ENCODE results near the gene PLD1. TPM values are rescaled to one million over a fixed set of nuclear protein-coding genes. Genes with fewer than 3 reads are reported as not detected.

The PLD1 gene
- total RNA-seq, 2 donors from 2014 or later, result 12.8 to 15.8 TPM

GRCh38 chr3:171620825-171621434 is 189.4 kb downstream of the PLD1 start:
- Histone ChIP-seq H3K9me3 (no peaks in the 10 kb centered on the region), H3K36me3 (no peaks in the 10 kb centered on the region), H3K4me1 (replicated peaks) (no peaks in the 10 kb centered on the region), H3K27ac (no peak overlapping the region), H3K27me3 (replicated peaks; ENCODE audit: insufficient read depth) (no peaks in the 10 kb centered on the region), H3K4me3 (no peak overlapping the region)
- no peak for DNase-seq (ENCODE audit: low spot score)
- no peak for TF ChIP-seq POLR2AphosphoS5 (IDR thresholded peaks at IDR 0.05)
- no peak for TF ChIP-seq CTCF (IDR thresholded peaks at IDR 0.05)
- TF ChIP-seq POLR2A (IDR thresholded peaks at IDR 0.05), result no peak
- WGBS, result 81% methylated on average over 1 of the region's 1 CpG
- intact Hi-C loops (cut with DNase I), result no loop called here

GRCh38 chr3:171616798-171617197 is 193.5 kb downstream of the PLD1 start:
- H3K27ac ChIP-seq, result no peak overlapping the region
- no peak for DNase-seq (ENCODE audit: low spot score)
- 96% methylated on average over 4 of the region's 4 CpGs for WGBS
- no peaks in the 10 kb centered on the region for H3K27me3 ChIP-seq (replicated peaks; ENCODE audit: insufficient read depth)
- no peak overlapping the region for H3K4me3 ChIP-seq
- no peaks in the 10 kb centered on the region for H3K9me3 ChIP-seq
- no peak for TF ChIP-seq POLR2A (IDR thresholded peaks at IDR 0.05)
- no peak for TF ChIP-seq CTCF (IDR thresholded peaks at IDR 0.05)
- TF ChIP-seq POLR2AphosphoS5 (IDR thresholded peaks at IDR 0.05), result no peak
- H3K4me1 ChIP-seq (replicated peaks), result no peaks in the 10 kb centered on the region
- H3K36me3 ChIP-seq, result no peaks in the 10 kb centered on the region
- intact Hi-C loops (cut with DNase I), result no loop called here

GRCh38 chr3:171615686-171616085 is 194.6 kb downstream of the PLD1 start:
- intact Hi-C loops (cut with DNase I), result no loop called here

GRCh38 chr3:171615281-171615680 is 195.0 kb downstream of the PLD1 start:
- Histone ChIP-seq H3K4me1 (replicated peaks) (no peaks in the 10 kb centered on the region), H3K27ac (no peak overlapping the region), H3K27me3 (replicated peaks; ENCODE audit: insufficient read depth) (no peaks in the 10 kb centered on the region), H3K36me3 (no peaks in the 10 kb centered on the region), H3K4me3 (no peak overlapping the region), H3K9me3 (no peaks in the 10 kb centered on the region)
- TF ChIP-seq POLR2A (IDR thresholded peaks at IDR 0.05), result no peak
- no peak for TF ChIP-seq CTCF (IDR thresholded peaks at IDR 0.05)
- TF ChIP-seq POLR2AphosphoS5 (IDR thresholded peaks at IDR 0.05), result no peak
- intact Hi-C loops (cut with DNase I), result no loop called here
- DNase-seq (ENCODE audit: low spot score), result no peak

More at GRCh38 chr3:171615686-171616085, 194.6 kb downstream of the PLD1 start:
- DNase-seq (ENCODE audit: low spot score), result no peak
- no peaks in the 10 kb centered on the region for H3K9me3 ChIP-seq
- no peak for TF ChIP-seq CTCF (IDR thresholded peaks at IDR 0.05)
- no peak for TF ChIP-seq POLR2A (IDR thresholded peaks at IDR 0.05)
- TF ChIP-seq POLR2AphosphoS5 (IDR thresholded peaks at IDR 0.05), result no peak
- no peaks in the 10 kb centered on the region for H3K36me3 ChIP-seq
- no peaks in the 10 kb centered on the region for H3K27me3 ChIP-seq (replicated peaks; ENCODE audit: insufficient read depth)
- no peak overlapping the region for H3K4me3 ChIP-seq
- no peaks in the 10 kb centered on the region for H3K4me1 ChIP-seq (replicated peaks)
- H3K27ac ChIP-seq, result no peak overlapping the region
- WGBS, result 100% methylated on average over 1 of the region's 1 CpG

- intact Hi-C loops (cut with DNase I), result no loop called here
- H3K27ac ChIP-seq, result no peak overlapping the region
- H3K4me1 ChIP-seq (replicated peaks), result no peaks in the 10 kb centered on the region
- no peak overlapping the region for H3K4me3 ChIP-seq
- H3K36me3 ChIP-seq, result no peaks in the 10 kb centered on the region
- TF ChIP-seq POLR2A (IDR thresholded peaks at IDR 0.05), result no peak
- TF ChIP-seq CTCF (IDR thresholded peaks at IDR 0.05), result peak in 2 of 4 experiments; percentile 7 to 25
- TF ChIP-seq POLR2AphosphoS5 (IDR thresholded peaks at IDR 0.05), result no peak
- no peak for DNase-seq (ENCODE audit: low spot score)
- WGBS, result 41% methylated on average over 11 of the region's 11 CpGs
- H3K27me3 ChIP-seq (replicated peaks; ENCODE audit: insufficient read depth), result no peaks in the 10 kb centered on the region
- no peaks in the 10 kb centered on the region for H3K9me3 ChIP-seq
Measured at GRCh38 chr3:171614318-171614921, 195.9 kb downstream of the PLD1 start.
